A549 (cell line): ENCODE data around the gene CCDC126.

Experiments
- CBX8 ChIP-seq: fragments of 200-600 bp; sonication (generic); IDR thresholded peaks from 2 replicates; pipeline ENCODE4 v1.6.1; 2016
- CTCF ChIP-seq: fragments of >200 bp; sonication (Bioruptor Twin); formaldehyde crosslinking; IDR thresholded peaks from 3 replicates; pipeline ENCODE4 v1.5.1; 2016
- E2F6 ChIP-seq: IDR thresholded peaks from 2 replicates; pipeline ENCODE4 v1.6.1; 2012; ENCODE audit warnings: low read depth, borderline replicate concordance
- ELK1 ChIP-seq: fragments of 150-350 bp; IDR thresholded peaks from 2 replicates; pipeline ENCODE4 v1.6.1; 2014; ENCODE audit warnings: low read depth, mild to moderate bottlenecking, low read length
- GATA3 ChIP-seq: IDR thresholded peaks from 2 replicates; pipeline ENCODE4 v1.6.1; 2012; ENCODE audit warnings: borderline replicate concordance
- HMGXB4 ChIP-seq: fragments of 250-450 bp; sonication (Bioruptor Pico); IDR thresholded peaks from 2 replicates; pipeline ENCODE4 v1.5.0; 2021; ENCODE audit warnings: mild to moderate bottlenecking, moderate library complexity, borderline replicate concordance
- JUNB ChIP-seq: fragments of >200 bp; sonication (Bioruptor Twin); formaldehyde crosslinking; IDR thresholded peaks from 2 replicates; pipeline ENCODE4 v1.6.1; 2016
- KDM1A ChIP-seq: fragments of 200-600 bp; sonication (generic); IDR thresholded peaks from 2 replicates; pipeline ENCODE4 v1.6.1; 2016; ENCODE audit warnings: low read depth, mild to moderate bottlenecking
- POLR2A ChIP-seq: IDR thresholded peaks from 2 replicates; pipeline ENCODE4 v1.6.1; 2012; ENCODE audit warnings: mild to moderate bottlenecking, low read length
- REST ChIP-seq: fragments of 200-600 bp; sonication (generic); IDR thresholded peaks from 2 replicates; pipeline ENCODE4 v1.6.1; 2016; ENCODE audit warnings: antibody characterized with exemption, mild to moderate bottlenecking, moderate library complexity

GRCh38 chr7:23687011-23687410 lies 89.8 kb downstream of the CCDC126 start:
- TF ChIP-seq CBX8 (no peak), ELK1 (no peak), REST (no peak), JUNB (no peak), POLR2A (no peak), KDM1A (no peak), GATA3 (no peak), HMGXB4 (CRISPR knock-in tag) (no peak), E2F6 (no peak), CTCF (no peak)
